Measurements from ENCODE around the gene NTN4.
"Not testable (repeated sequence)": the region's sequence is repeated elsewhere in the genome, so short reads cannot be mapped to it uniquely, and the experiment has no call there.

The NTN4 gene

GRCh38 chr12:95616470-95616869 is 174.1 kb downstream of the NTN4 start:
- not testable (repeated sequence) for DNase-seq

GRCh38 chr12:95615749-95616148 is 174.8 kb downstream of the NTN4 start:
- no peak for DNase-seq

- DNase-seq = no peak
Observed at GRCh38 chr12:95614390-95614982, 176.1 kb downstream of the NTN4 start.

GRCh38 chr12:95613021-95613420 is 177.5 kb downstream of the NTN4 start:
- DNase-seq = no peak

GRCh38 chr12:95611676-95612309 is 178.8 kb downstream of the NTN4 start:
- no peak for DNase-seq

GRCh38 chr12:95608252-95609033 is 182.1 kb downstream of the NTN4 start:
- DNase-seq = no peak

All from activated effector memory CD4-positive, alpha-beta T cell treated with anti-CD3 and anti-CD28 coated beads, Interleukin-2, amount 50 U/mL, for 16 hours (primary cell).